ENCODE data around the gene DLK2.
"Not testable (repeated sequence)": the region's sequence is repeated elsewhere in the genome, so short reads cannot be mapped to it uniquely, and the experiment has no call there.

DLK2 gene

GRCh38 chr6:43455531-43456428 is at the start of gene DLK2:
DLK2 (minus strand) TSS chr6:43455548; CDS start chr6:43454825, 723 bp downstream.
- DNase-seq = peak; percentile 25

- DNase-seq = no peak
Measured at GRCh38 chr6:43503443-43503842, 48.1 kb upstream of the DLK2 start.

GRCh38 chr6:43502666-43503065 is 47.3 kb upstream of the DLK2 start:
- no peak for DNase-seq

GRCh38 chr6:43500921-43501320 is 45.6 kb upstream of the DLK2 start:
- no peak for DNase-seq

GRCh38 chr6:43499028-43499815 is 43.9 kb upstream of the DLK2 start:
- no peak for DNase-seq

GRCh38 chr6:43498291-43498690 is 42.9 kb upstream of the DLK2 start:
- DNase-seq = not testable (repeated sequence)

- no peak for DNase-seq
Measured at GRCh38 chr6:43497689-43498088, 42.3 kb upstream of the DLK2 start.

GRCh38 chr6:43497129-43497396 is 41.7 kb upstream of the DLK2 start:
- DNase-seq = no peak

- no peak for DNase-seq
Measured at GRCh38 chr6:43496370-43497128, 41.2 kb upstream of the DLK2 start.

GRCh38 chr6:43495409-43495941 is 40.1 kb upstream of the DLK2 start:
- DNase-seq = no peak

GRCh38 chr6:43494766-43495165 is 39.4 kb upstream of the DLK2 start:
- no peak for DNase-seq

- DNase-seq = no peak
Measured at GRCh38 chr6:43494321-43494720, 39.0 kb upstream of the DLK2 start.

GRCh38 chr6:43493833-43494232 is 38.5 kb upstream of the DLK2 start:
- DNase-seq = no peak

- no peak for DNase-seq
Measured at GRCh38 chr6:43493230-43493629, 37.9 kb upstream of the DLK2 start.

GRCh38 chr6:43492673-43493072 is 37.3 kb upstream of the DLK2 start:
- no peak for DNase-seq

GRCh38 chr6:43491750-43492661 is 36.7 kb upstream of the DLK2 start:
- DNase-seq = no peak

GRCh38 chr6:43490523-43490939 is 35.2 kb upstream of the DLK2 start:
- DNase-seq = no peak

GRCh38 chr6:43489277-43490072 is 34.1 kb upstream of the DLK2 start:
- DNase-seq = no peak

- no peak for DNase-seq
Measured at GRCh38 chr6:43488667-43489276, 33.4 kb upstream of the DLK2 start.

- no peak for DNase-seq
Measured at GRCh38 chr6:43481591-43482236, 26.4 kb upstream of the DLK2 start.
